Neuronal stem cell (in vitro differentiated cells): ENCODE measurements around the gene C2orf81.

ENCODE experiments used
- DNase-seq: peaks from one replicate; pipeline ENCODE4 v3.0.0-alpha.2; 2013; ENCODE audit warnings: low spot score
- H2AFZ ChIP-seq: one replicate; pipeline ENCODE4 v1.6.1; 2013; ENCODE audit warnings: mild to moderate bottlenecking, low read length, inconsistent platforms
- H2AK5ac ChIP-seq: 2 replicates; pipeline ENCODE4 v1.6.1; 2013; ENCODE audit warnings: low read depth, mild to moderate bottlenecking, inconsistent platforms, low read length, moderate library complexity, mixed read lengths
- H2BK120ac ChIP-seq: 2 replicates; pipeline ENCODE4 v1.6.1; 2013; ENCODE audit warnings: low read depth, mild to moderate bottlenecking, inconsistent platforms, low read length, moderate library complexity, mixed read lengths
- H2BK12ac ChIP-seq: one replicate; pipeline ENCODE4 v1.6.1; 2013; ENCODE audit warnings: low read length, inconsistent platforms
- H2BK15ac ChIP-seq: 2 replicates; pipeline ENCODE4 v1.6.1; 2013; ENCODE audit warnings: mild to moderate bottlenecking, low read length, inconsistent platforms, mixed read lengths
- H2BK5ac ChIP-seq: one replicate; pipeline ENCODE4 v1.6.1; 2013; ENCODE audit warnings: inconsistent platforms, mild to moderate bottlenecking, low read length, moderate library complexity
- H3K14ac ChIP-seq: one replicate; pipeline ENCODE4 v1.6.1; 2013; ENCODE audit warnings: low read length, inconsistent platforms
- H3K18ac ChIP-seq: 2 replicates; pipeline ENCODE4 v1.6.1; 2013; ENCODE audit warnings: low read length, inconsistent platforms
- H3K23ac ChIP-seq: 2 replicates; pipeline ENCODE4 v1.6.1; 2013; ENCODE audit warnings: low read depth, mild to moderate bottlenecking, mixed read lengths, low read length, inconsistent platforms; ENCODE audit not compliant: poor library complexity
- H3K27ac ChIP-seq: replicated peaks from 3 replicates; pipeline ENCODE4 v1.5.1; 2013; ENCODE audit warnings: low read length, inconsistent platforms
- H3K27me3 ChIP-seq, 3 experiments: 2 replicates each; pipeline ENCODE4 v1.6.1; 2013; ENCODE audit warnings: low read length in 3 of 3, mild to moderate bottlenecking in 2 of 3, inconsistent platforms in 1 of 3, low read depth in 1 of 3, mixed read lengths in 1 of 3, moderate library complexity in 1 of 3; ENCODE audit not compliant: control insufficient read depth in 3 of 3, insufficient read depth in 3 of 3
- H3K36me3 ChIP-seq, 2 donors: replicated peaks in 1 of 2; 2 replicates each; pipeline ENCODE4 v1.6.1; 2013; ENCODE audit warnings: low read length in 2 of 2; ENCODE audit not compliant: control insufficient read depth in 2 of 2, insufficient read depth in 2 of 2
- H3K4ac ChIP-seq: 2 replicates; pipeline ENCODE4 v1.6.1; 2013; ENCODE audit warnings: inconsistent platforms, mild to moderate bottlenecking, low read length, moderate library complexity
- H3K4me1 ChIP-seq, 2 donors: 1 replicate in 1 of 2; 2 replicates in 1 of 2; pipeline ENCODE4 v1.6.1; 2013; ENCODE audit warnings: low read length in 2 of 2, low read depth in 1 of 2; ENCODE audit not compliant: control insufficient read depth in 2 of 2, insufficient read depth in 1 of 2
- H3K4me2 ChIP-seq: one replicate; pipeline ENCODE4 v1.6.1; 2013; ENCODE audit warnings: mild to moderate bottlenecking, low read length, inconsistent platforms; ENCODE audit not compliant: insufficient read depth, poor library complexity, severe bottlenecking
- H3K4me3 ChIP-seq, 2 donors: 2 replicates each; pipeline ENCODE4 v1.5.1; 2013; ENCODE audit warnings: low read length in 2 of 2, mild to moderate bottlenecking in 2 of 2, inconsistent platforms in 1 of 2, moderate library complexity in 1 of 2
- H3K79me1 ChIP-seq: one replicate; pipeline ENCODE4 v1.6.1; 2013; ENCODE audit warnings: low read depth, mild to moderate bottlenecking, inconsistent platforms, low read length, moderate library complexity
- H3K9ac ChIP-seq: one replicate; pipeline ENCODE4 v1.6.1; 2013; ENCODE audit warnings: mild to moderate bottlenecking, low read depth, low read length, inconsistent platforms; ENCODE audit not compliant: poor library complexity
- H3K9me3 ChIP-seq, 2 donors: replicated peaks in 1 of 2; 2 replicates each; pipeline versions ENCODE3 to v1.6.1; 2013; ENCODE audit warnings: low read length in 2 of 2, mild to moderate bottlenecking in 2 of 2, inconsistent platforms in 1 of 2, low read depth in 1 of 2, mixed read lengths in 1 of 2, moderate library complexity in 1 of 2; ENCODE audit not compliant: control insufficient read depth in 2 of 2, insufficient read depth in 1 of 2
- H4K8ac ChIP-seq: one replicate; pipeline ENCODE4 v1.6.1; 2013; ENCODE audit warnings: low read depth, mild to moderate bottlenecking, inconsistent platforms, low read length, moderate library complexity
- H4K91ac ChIP-seq: one replicate; pipeline ENCODE4 v1.6.1; 2013; ENCODE audit warnings: low read length, low read depth, mild to moderate bottlenecking, inconsistent platforms; ENCODE audit not compliant: poor library complexity
- WGBS, 2 donors: extraction: QIAGEN DNeasy Blood & Tissue Kit; methylation state at CpG; one replicate each; pipeline ENCODE4 v1.1.7; 2013; ENCODE audit warnings: missing lambda C conversion rate in 2 of 2, mixed read lengths in 1 of 2; ENCODE audit not compliant: insufficient read length in 2 of 2, insufficient replicate concordance in 1 of 2; ENCODE audit errors: extremely low coverage in 2 of 2; 5-methylcytosine and 5-hydroxymethylcytosine counted together

C2orf81 gene

DNA sequence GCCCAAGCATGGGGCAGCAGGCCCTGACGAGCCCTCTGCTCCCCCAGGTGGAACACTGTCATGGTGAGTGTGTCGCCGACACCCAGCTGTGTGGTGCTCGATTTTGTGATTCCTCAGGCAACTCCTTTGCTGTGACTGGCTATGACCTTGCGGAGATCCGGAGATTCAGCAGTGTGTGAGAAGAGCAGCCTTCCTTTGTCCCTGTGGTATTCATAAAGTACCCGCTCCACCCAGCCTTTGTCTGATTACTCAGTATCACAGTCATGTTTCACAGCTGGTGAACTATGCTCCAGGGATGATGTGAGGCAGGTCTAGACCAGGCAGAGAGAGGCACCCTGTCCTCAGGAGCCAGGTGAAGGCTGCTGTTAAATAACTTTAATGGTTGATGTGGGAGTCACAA is 4.1 kb upstream of the C2orf81 start:
- no peak overlapping the region for H2BK5ac ChIP-seq
- H2BK15ac ChIP-seq = no peak overlapping the region
- H3K4me1 ChIP-seq = peaks cover 2 to 7% of the 10 kb centered on the region in 2 donors
- H3K9ac ChIP-seq = no peak overlapping the region
- peak overlapping the region; percentile 91 for H3K23ac ChIP-seq
- H2AFZ ChIP-seq = no peak overlapping the region
- H3K18ac ChIP-seq = no peak overlapping the region
- H3K27me3 ChIP-seq = no peaks in the 10 kb centered on the region
- peaks cover 10% of the 10 kb centered on the region for H3K79me1 ChIP-seq
- H2BK120ac ChIP-seq = no peak overlapping the region
- peaks cover 54 to 69% of the 10 kb centered on the region in 2 donors for H3K36me3 ChIP-seq
- H4K8ac ChIP-seq = peak overlapping the region; percentile 78
- H3K4ac ChIP-seq = no peak overlapping the region
- no peak overlapping the region for H2AK5ac ChIP-seq
- no peak for DNase-seq
- no peak overlapping the region for H2BK12ac ChIP-seq
- peaks cover 0 to 3% of the 10 kb centered on the region in 2 donors for H3K9me3 ChIP-seq
- H3K4me2 ChIP-seq = no peak overlapping the region
- no peak overlapping the region for H3K4me3 ChIP-seq
- no peak overlapping the region for H3K14ac ChIP-seq
- H4K91ac ChIP-seq = no peak overlapping the region
- no peak overlapping the region for H3K27ac ChIP-seq
- no CpG with 5 or more reads among the region's 7 CpGs for WGBS, 2 donors

DNA sequence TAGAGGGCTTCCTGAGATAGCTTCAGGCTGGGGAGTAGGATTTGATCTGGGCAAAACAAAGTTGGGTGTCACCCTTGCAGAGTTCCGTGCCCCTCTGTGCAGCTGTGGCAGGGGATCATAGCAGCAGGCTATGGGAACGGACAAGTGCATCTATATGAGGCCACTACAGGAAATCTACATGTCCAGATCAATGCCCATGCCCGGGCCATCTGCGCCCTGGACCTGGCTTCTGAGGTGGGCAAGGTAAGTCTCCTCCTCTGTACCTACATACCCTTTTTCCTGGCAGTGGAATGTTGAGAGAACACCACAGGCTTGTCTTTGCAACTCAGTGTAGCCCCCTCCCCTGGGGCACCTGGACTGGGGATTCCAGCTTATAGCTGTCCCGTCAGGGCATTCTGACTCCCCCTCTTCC is 3.6 kb upstream of the C2orf81 start:
- H3K27ac ChIP-seq = no peak overlapping the region
- no peak overlapping the region for H3K4me3 ChIP-seq
- H3K9ac ChIP-seq = no peak overlapping the region
- no peak overlapping the region for H3K18ac ChIP-seq
- no peak overlapping the region for H2BK12ac ChIP-seq
- H4K8ac ChIP-seq = peak overlapping the region; percentile 78
- H3K14ac ChIP-seq = no peak overlapping the region
- H3K4me1 ChIP-seq = peaks cover 0 to 7% of the 10 kb centered on the region in 2 donors
- peaks cover 10% of the 10 kb centered on the region for H3K79me1 ChIP-seq
- peak overlapping the region; percentile 96 for H3K23ac ChIP-seq
- H3K27me3 ChIP-seq = no peaks in the 10 kb centered on the region
- peaks cover 50 to 64% of the 10 kb centered on the region in 2 donors for H3K36me3 ChIP-seq
- no peak overlapping the region for H2AFZ ChIP-seq
- peaks cover 0 to 3% of the 10 kb centered on the region in 2 donors for H3K9me3 ChIP-seq
- H2AK5ac ChIP-seq = no peak overlapping the region
- no peak overlapping the region for H3K4me2 ChIP-seq
- peak overlapping the region; percentile 34 for H2BK15ac ChIP-seq
- no peak overlapping the region for H2BK5ac ChIP-seq
- H4K91ac ChIP-seq = no peak overlapping the region
- no peak for DNase-seq
- H2BK120ac ChIP-seq = peak overlapping the region; percentile 43
- no peak overlapping the region for H3K4ac ChIP-seq
- no CpG with 5 or more reads among the region's 5 CpGs for whole genome bisulfite sequencing, 2 donors

DNA sequence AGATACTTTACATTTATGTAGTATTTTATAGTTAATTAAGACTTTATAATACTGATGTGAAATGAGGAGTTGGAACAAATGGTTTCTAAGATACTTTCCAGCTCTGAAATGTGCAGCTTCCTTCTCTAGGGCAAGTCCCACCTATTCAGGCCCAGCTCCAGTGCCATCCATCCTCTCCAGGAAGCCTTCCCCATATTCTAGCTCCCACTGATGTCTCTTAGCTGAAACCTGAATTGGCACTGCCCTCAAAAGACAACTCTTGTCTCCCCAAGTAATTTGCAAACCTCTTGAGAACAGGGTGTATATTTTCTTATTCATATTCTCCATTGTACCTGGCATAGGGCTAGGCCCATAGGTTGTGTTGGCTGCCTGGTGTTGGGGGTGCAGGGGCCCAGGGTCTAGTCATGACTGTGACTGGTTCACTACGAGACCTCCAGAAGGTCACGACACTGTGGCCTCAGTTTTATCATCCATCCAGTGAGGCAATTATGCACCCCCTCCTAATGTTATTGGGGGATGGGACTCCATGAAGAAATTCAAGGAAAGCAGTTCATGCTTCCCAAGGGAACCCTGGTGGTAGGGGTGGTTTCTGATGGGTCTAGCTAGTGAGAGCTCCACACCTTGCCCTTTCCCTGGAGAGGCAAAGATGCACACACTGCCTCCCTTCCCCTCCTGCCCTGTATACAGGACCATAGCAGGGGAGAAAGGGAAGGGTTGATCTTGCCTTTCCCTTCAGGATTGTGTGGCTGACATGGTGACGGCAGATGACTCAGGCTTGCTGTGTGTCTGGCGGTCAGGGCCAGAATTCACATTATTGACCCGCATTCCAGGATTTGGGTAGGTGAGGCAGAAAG is 2.9 kb upstream of the C2orf81 start:
- WGBS, 2 donors = no CpG with 5 or more reads among the region's 5 CpGs
- H3K4me3 ChIP-seq = no peak overlapping the region
- peak overlapping the region; percentile 34 for H2BK15ac ChIP-seq
- no peak overlapping the region for H2AFZ ChIP-seq
- H2AK5ac ChIP-seq = no peak overlapping the region
- no peak overlapping the region for H2BK12ac ChIP-seq
- no peak overlapping the region for H3K9ac ChIP-seq
- peak overlapping the region; percentile 43 for H2BK120ac ChIP-seq
- H4K8ac ChIP-seq = no peak overlapping the region
- DNase-seq = no peak
- H2BK5ac ChIP-seq = no peak overlapping the region
- peak overlapping the region; percentile 96 for H3K23ac ChIP-seq
- peaks cover 10% of the 10 kb centered on the region for H3K79me1 ChIP-seq
- no peak overlapping the region for H4K91ac ChIP-seq
- no peak overlapping the region for H3K27ac ChIP-seq
- no peaks in the 10 kb centered on the region for H3K27me3 ChIP-seq
- no peak overlapping the region for H3K4me2 ChIP-seq
- peaks cover 0 to 3% of the 10 kb centered on the region in 2 donors for H3K9me3 ChIP-seq
- H3K4ac ChIP-seq = no peak overlapping the region
- H3K36me3 ChIP-seq = peaks cover 43 to 58% of the 10 kb centered on the region in 2 donors
- H3K14ac ChIP-seq = no peak overlapping the region
- no peak overlapping the region for H3K18ac ChIP-seq
- H3K4me1 ChIP-seq = peaks cover 0 to 7% of the 10 kb centered on the region in 2 donors

DNA sequence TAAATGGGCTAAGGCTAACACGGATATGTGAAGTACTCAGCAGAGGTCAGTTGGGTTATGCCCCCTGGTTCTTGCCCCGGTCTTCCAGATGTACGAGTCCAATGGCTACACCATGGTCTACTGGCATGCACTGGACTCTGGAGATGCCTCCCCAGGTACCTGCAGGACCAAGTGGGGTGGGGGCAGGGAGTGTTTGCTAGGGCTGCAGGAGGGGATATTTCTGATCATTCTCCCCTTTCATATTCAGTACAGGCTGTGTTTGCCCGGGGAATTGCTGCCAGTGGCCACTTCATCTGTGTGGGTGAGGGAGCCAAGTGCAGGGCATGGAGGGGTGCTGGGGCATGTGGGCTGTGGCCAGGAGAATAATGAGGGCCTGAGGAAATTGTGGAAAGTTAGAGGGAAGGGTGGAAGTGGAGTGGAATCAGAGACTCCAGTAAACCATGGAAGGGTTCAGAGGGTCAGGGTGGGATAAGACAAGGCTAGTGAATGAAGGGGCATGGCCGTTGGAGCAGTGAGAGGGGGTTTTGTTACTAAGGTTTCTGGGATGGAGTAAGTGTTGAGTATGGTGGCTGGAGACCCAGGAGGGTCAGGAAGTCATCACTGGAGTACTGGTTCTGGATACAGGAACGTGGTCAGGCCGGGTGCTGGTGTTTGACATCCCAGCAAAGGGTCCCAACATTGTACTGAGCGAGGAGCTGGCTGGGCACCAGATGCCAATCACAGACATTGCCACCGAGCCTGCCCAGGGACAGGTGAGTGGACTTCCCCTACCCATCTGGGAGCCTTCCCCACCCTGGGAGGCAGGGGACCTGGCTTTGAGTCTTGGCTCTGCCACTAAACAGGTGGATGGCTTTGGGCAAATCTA is 2.0 kb upstream of the C2orf81 start:
- no CpG with 5 or more reads among the region's 9 CpGs for WGBS, 2 donors
- H2BK120ac ChIP-seq = no peak overlapping the region
- no peak overlapping the region for H2AK5ac ChIP-seq

More for the DNA sequence above, 2.0 kb upstream of the C2orf81 start:
- Histone ChIP-seq H3K4me1 (peaks cover 0 to 7% of the 10 kb centered on the region in 2 donors), H2BK12ac (no peak overlapping the region), H3K18ac (no peak overlapping the region), H3K14ac (no peak overlapping the region), H3K23ac (peak overlapping the region; percentile 4), H3K4me3 (no peak overlapping the region), H3K4me2 (no peak overlapping the region), H3K36me3 (peaks cover 38 to 49% of the 10 kb centered on the region in 2 donors), H2BK15ac (no peak overlapping the region), H3K9me3 (peaks cover 0 to under 1% of the 10 kb centered on the region in 2 donors), H4K8ac (no peak overlapping the region), H3K9ac (no peak overlapping the region), H3K79me1 (peaks cover 10% of the 10 kb centered on the region), H2BK5ac (no peak overlapping the region), H3K27ac (no peak overlapping the region), H2AFZ (no peak overlapping the region), H4K91ac (no peak overlapping the region), H3K4ac (no peak overlapping the region), H3K27me3 (no peaks in the 10 kb centered on the region)
- no peak for DNase-seq
